HAP-1 (cell line): ENCODE data around the gene PRKAR1B.
A peak's percentile ranks its signal among the peaks of the same experiment; 100 is the strongest.

Experiments
- DNase-seq, 2 experiments: peaks; one replicate each; pipeline ENCODE4 v3.0.0-alpha.2; 2016 to 2020; ENCODE audit warnings: low spot score in 2 of 2
- H3K27me3 ChIP-seq: fragments of 250-450 bp; sonication (Bioruptor Pico); 2 replicates; pipeline ENCODE4 v1.5.1; 2020; ENCODE audit warnings: low read depth, mild to moderate bottlenecking, moderate library complexity
- H3K36me3 ChIP-seq: fragments of 250-450 bp; sonication (Bioruptor Pico); replicated peaks from 2 replicates; pipeline ENCODE4 v1.5.1; 2020; ENCODE audit warnings: mild to moderate bottlenecking
- H3K4me1 ChIP-seq: fragments of 250-450 bp; sonication (Bioruptor Pico); 2 replicates; pipeline ENCODE4 v1.5.1; 2020; ENCODE audit warnings: mild to moderate bottlenecking
- H3K4me3 ChIP-seq: fragments of 250-450 bp; sonication (Bioruptor Pico); 2 replicates; pipeline ENCODE4 v1.5.1; 2020; ENCODE audit warnings: mild to moderate bottlenecking, moderate library complexity
- H3K9me3 ChIP-seq: fragments of 250-450 bp; sonication (Bioruptor Pico); 2 replicates; pipeline ENCODE4 v1.5.1; 2020; ENCODE audit warnings: mild to moderate bottlenecking, moderate library complexity
- in situ Hi-C: fragments of 300-500 bp; cut with MboI; formaldehyde crosslinking; loops from 3 replicates; pipeline ENCODE4 v1.14.3; 2020; ENCODE audit warnings: low sequenced_read_pairs, inconsistent platforms, mixed read lengths

Gene PRKAR1B

DNA sequence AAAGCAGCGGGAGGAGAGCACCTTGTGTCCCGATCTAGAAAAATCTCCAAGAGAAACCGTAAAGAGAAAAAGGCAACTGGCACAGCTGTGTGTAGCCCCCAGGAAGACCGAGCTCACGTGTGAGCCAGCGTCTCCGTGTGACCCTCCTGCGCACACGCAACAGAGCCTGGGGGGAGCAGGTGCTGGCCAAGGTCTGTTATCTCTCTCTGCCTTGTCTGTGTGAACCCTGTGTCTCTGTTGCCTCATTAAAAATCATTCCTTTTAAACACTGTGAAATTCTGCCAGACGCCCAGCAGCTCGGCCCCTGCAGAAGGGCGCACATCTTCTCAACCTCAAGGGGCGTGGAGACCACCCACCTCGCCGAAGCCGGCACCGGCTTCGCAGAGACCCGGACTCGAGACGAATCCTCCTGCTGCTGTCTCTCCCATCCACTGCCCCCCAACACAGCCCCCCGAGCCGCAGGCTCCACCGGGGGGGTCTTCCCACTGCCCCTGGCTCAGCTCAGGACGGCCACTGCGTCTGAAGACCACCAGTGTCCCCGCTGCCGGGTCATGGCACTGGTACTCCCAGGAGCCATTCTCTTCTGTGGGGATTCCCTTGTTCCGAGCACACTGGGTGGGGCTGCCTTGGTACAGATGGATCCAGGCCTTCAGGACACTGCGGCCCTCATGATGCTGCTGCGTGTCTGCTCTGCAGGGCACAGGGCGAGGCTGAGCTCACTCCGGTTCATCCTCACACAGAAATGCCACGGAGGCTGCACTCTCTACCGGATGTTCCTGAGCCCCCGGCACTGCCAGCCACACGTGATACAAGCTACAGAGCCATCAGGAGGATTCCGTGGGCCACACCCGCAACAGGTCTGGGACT, 94.9 kb downstream of the PRKAR1B start:
- in situ Hi-C loops, result no loop called here

DNA sequence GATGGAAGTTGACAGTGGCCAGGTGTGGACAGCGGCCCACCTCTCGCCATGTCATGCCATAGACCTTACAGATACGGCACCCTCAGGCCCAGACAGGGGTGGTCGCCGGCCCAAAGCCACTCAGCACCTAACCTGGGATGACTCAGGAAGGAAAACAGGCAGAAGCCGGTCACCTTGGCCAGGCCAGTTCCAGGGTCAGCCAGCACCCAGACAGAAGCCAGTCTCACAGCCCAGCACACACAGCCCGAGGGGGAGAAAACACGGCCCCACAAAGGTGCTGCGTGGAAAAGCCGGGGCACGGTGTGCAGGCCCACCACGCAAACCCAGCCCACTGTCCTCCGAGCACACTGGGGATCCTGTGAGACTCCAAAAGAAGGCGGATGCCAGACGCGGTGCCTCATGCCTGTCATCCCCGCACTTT, 95.8 kb downstream of the PRKAR1B start:
- DNase-seq, result no peak
- H3K9me3 ChIP-seq, result peaks cover 3% of the 10 kb centered on the region; the same call in 1 of the 2 replicates
- H3K4me1 ChIP-seq, result no peaks in the 10 kb centered on the region
- in situ Hi-C loops, result no loop called here
- H3K4me3 ChIP-seq, result no peak overlapping the region
- no peaks in the 10 kb centered on the region for H3K27me3 ChIP-seq
- no peaks in the 10 kb centered on the region for H3K36me3 ChIP-seq

More for the DNA sequence above, 94.9 kb downstream of the PRKAR1B start:
- Histone ChIP-seq H3K36me3 (no peaks in the 10 kb centered on the region), H3K4me1 (no peaks in the 10 kb centered on the region), H3K27me3 (no peaks in the 10 kb centered on the region), H3K9me3 (peaks cover 3% of the 10 kb centered on the region; the same call in 1 of the 2 replicates), H3K4me3 (no peak overlapping the region)
- DNase-seq, result no peak

DNA sequence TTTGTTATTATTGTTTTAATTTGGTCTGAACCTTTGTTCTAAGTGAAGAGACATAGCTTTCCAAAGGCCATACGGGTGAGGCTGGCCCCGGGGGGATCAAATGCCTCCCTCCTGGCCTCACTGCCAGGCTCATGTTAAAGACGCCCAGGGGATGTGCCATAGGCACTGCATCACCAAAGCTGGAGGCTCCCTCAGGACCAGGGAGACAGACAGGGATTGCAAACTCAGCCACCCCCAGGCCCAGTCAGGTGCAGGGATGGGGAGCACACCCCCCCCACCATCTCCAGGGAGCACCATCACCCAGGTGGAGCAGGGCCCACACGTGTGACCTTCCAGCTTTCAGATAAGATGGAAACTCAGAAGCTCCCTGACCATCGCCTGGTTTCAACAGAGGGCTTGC, 96.5 kb downstream of the PRKAR1B start:
- DNase-seq, result no peak
- in situ Hi-C loops, result no loop called here

DNA sequence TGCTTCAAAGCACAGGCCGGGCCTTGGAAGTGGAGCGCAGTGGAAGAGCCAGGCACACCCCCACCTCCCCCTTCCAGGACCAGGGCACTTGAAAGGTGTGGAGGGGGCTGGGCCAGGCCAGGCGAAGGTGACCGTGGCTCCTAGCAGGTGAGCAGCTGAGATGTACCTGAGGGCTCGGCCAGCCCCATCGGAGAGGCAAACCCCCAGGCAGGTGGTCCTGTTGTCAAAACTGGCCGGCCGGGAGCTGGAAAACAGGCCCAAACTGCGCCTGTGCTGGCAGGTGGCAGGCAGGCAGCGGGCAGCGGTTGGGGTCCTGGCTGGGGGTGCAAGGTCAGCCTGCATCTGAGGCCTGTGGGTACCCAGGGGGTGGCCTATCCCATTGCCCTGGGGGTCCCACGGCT, 97.0 kb downstream of the PRKAR1B start:
- DNase-seq, result no peak
- H3K4me3 ChIP-seq, result no peak overlapping the region
- no peaks in the 10 kb centered on the region for H3K36me3 ChIP-seq
- in situ Hi-C loops, result no loop called here
- no peaks in the 10 kb centered on the region for H3K4me1 ChIP-seq
- H3K27me3 ChIP-seq, result no peaks in the 10 kb centered on the region
- peaks cover 8% of the 10 kb centered on the region for H3K9me3 ChIP-seq

More for the DNA sequence above, 96.5 kb downstream of the PRKAR1B start:
- no peaks in the 10 kb centered on the region for H3K36me3 ChIP-seq
- H3K4me3 ChIP-seq, result no peak overlapping the region
- no peaks in the 10 kb centered on the region for H3K4me1 ChIP-seq
- no peaks in the 10 kb centered on the region for H3K27me3 ChIP-seq
- H3K9me3 ChIP-seq, result peaks cover 4% of the 10 kb centered on the region

DNA sequence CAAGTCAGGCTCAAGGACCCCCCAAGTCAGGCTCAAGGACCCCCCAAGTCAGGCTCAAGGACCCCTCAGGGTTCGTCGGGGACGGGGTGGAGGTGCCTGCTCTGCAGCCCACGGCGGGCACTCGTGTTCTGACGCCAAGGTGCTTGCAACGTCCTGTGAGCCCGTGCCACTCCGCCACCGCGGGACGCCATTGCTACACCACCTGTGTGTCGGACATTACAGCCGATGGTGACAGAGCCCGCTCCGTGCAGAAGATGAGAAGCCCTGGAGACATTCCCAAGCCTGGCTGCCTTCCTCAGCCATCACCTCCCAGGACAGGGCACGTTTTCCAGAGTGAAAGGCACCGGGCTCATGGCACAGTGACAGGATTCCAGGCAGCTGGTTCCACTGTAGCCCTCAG, 98.3 kb downstream of the PRKAR1B start:
- H3K4me1 ChIP-seq, result no peaks in the 10 kb centered on the region
- no peaks in the 10 kb centered on the region for H3K27me3 ChIP-seq
- no peak for DNase-seq
- H3K36me3 ChIP-seq, result no peaks in the 10 kb centered on the region
- in situ Hi-C loops, result no loop called here
- H3K9me3 ChIP-seq, result peaks cover 9% of the 10 kb centered on the region
- H3K4me3 ChIP-seq, result no peak overlapping the region

DNA sequence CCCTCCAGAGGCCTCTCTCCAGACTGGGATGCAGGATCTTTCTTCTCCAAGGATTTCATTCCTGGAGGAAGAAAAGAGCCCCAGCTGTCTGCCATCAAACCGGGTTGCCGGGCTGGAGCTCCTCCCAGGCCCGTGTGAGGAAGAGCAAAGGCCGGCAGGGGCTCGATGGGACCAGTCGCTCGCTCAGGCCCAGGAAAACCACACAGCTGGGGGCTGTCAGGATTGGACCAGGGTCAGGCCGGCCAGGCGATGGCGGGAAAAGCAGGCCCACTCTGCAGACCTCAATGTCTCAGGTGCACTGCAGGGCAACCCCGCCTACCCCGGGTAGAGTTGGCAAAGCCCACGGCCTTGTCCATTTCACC, 98.7 kb downstream of the PRKAR1B start:
- Histone ChIP-seq H3K4me3 (no peak overlapping the region), H3K9me3 (peaks cover 9% of the 10 kb centered on the region), H3K36me3 (no peaks in the 10 kb centered on the region), H3K27me3 (no peaks in the 10 kb centered on the region), H3K4me1 (no peaks in the 10 kb centered on the region)
- DNase-seq, result no peak
- in situ Hi-C loops, result no loop called here

DNA sequence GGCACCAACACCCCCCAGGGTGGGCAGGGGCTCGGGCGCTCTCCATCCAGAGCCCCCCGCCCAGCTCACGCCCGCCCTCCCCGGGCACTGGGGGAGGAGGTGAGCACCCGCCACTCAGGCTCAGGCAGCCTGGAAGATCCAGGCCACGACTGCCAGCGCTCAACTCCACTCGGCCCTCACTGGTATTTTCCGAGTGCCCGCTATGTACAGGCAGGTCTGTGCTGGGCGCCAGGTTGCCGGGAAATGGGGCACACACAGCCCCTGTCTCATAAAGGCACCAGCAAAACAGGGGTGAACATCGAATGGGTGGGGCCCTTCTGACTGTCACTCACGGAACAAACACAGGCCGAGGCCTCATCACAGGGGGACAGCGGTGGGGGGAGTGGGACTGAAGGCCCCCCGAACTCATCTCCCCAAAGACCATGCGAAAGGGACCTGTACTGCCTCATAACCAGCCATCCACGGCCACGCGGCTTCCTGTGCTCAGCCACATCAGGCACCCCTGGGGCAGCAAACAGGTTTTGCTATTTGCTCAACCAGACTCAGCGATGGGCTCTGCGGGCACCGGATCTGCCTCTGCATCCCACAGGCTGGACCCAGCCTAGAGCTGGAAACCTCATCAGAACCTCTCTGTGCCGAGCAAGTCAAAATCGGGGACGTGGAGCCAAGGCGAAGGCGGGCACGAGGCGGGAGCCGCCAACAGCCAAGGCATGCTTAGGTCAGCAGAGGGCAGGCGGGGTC, 99.2 kb downstream of the PRKAR1B start:
- no peaks in the 10 kb centered on the region for H3K4me1 ChIP-seq
- no peaks in the 10 kb centered on the region for H3K27me3 ChIP-seq
- H3K9me3 ChIP-seq, result peaks cover 9% of the 10 kb centered on the region
- H3K36me3 ChIP-seq, result no peaks in the 10 kb centered on the region
- no peak overlapping the region for H3K4me3 ChIP-seq
- DNase-seq, result no peak
- in situ Hi-C loops, result no loop called here

DNA sequence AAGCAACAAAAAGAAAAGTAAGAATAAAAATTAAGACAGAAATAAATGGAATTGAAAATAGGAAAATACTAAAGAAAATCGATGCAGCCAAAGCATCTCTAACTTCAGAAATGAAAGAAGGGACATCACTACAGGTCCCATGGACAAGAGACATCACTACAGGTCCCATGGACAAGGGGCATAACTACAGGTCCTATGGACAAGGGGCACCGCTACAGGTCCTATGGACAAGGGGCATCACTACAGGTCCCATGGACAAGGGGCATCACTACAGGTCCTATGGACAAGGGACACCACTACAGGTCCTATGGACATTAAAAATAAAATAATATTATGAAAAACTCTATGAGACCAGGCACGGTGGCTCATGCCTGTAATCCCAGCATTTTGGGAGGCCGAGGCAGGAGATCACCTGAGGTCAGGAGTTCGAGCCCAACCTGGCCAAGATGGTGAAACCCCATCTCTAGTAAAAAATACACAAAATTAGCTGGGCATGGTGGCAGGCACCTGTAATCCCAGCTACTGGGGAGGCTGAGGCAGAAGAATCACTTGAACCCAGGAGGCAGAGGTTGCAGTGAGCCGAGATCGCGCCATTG, 101.6 kb downstream of the PRKAR1B start:
- no peaks in the 10 kb centered on the region for H3K27me3 ChIP-seq
- no peaks in the 10 kb centered on the region for H3K4me1 ChIP-seq
- in situ Hi-C loops, result no loop called here
- H3K9me3 ChIP-seq, result peaks cover 9% of the 10 kb centered on the region
- H3K4me3 ChIP-seq, result no peak overlapping the region
- no peak for DNase-seq
- H3K36me3 ChIP-seq, result no peaks in the 10 kb centered on the region

DNA sequence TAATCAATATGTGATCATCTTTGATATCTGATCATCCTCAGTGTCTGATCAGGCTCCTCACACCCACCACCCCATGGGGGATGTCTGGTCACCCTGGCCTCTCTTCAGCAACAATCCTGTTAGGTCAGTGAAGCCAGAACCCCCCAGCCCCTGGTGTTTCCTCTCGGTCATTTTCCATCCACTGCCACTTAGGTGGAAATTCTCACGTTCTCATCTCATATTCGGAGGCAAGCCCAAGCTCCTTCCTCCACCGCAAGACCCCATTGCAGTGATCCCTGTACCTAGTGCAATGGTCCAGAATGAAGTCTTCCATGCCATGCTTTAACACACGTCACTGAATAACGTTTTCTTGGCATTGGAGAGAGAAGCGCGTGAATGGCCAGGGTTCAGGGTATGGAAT, 103.6 kb downstream of the PRKAR1B start:
- Histone ChIP-seq H3K36me3 (no peaks in the 10 kb centered on the region), H3K4me1 (no peaks in the 10 kb centered on the region), H3K4me3 (no peak overlapping the region), H3K27me3 (no peaks in the 10 kb centered on the region), H3K9me3 (peaks cover 9% of the 10 kb centered on the region)
- no peak for DNase-seq
- in situ Hi-C loops, result no loop called here

DNA sequence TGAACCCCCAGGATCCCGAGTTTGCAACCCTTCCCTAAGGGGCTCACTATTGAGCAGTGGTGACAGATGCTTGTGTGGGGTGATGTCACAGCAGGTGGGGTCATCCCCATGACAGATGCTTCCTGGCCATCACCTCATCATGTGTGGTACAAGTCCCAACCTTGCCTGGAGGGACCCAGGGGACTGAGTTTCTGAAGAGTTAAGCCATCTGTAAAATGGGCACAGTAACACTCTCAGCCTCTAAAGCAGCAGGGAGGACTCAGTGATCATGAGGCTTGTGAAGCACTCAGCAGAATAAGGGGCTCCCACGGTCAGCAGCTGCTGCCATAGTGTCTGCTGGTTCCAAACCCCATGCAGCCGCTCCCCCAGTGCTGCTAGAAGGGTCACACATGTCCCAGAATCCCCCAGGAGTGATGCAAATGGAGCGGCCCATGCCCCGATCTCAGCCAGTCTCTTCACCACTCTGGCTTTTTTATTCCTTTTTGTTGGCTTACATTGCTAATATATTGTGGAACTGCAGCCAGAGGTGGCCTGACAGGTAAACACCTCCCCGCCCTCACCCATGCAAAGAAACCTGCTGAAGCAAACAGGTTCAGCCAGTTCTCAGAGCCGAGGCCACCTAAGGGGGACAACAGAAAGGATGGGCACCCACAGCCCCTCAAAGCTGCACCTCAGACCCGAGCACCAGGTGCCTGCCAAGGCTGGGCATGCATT, 105.4 kb downstream of the PRKAR1B start:
- in situ Hi-C loops, result no loop called here
- peaks cover 6% of the 10 kb centered on the region for H3K9me3 ChIP-seq
- H3K36me3 ChIP-seq, result no peaks in the 10 kb centered on the region
- H3K27me3 ChIP-seq, result no peaks in the 10 kb centered on the region
- no peak overlapping the region for H3K4me3 ChIP-seq
- no peaks in the 10 kb centered on the region for H3K4me1 ChIP-seq
- DNase-seq, result no peak

DNA sequence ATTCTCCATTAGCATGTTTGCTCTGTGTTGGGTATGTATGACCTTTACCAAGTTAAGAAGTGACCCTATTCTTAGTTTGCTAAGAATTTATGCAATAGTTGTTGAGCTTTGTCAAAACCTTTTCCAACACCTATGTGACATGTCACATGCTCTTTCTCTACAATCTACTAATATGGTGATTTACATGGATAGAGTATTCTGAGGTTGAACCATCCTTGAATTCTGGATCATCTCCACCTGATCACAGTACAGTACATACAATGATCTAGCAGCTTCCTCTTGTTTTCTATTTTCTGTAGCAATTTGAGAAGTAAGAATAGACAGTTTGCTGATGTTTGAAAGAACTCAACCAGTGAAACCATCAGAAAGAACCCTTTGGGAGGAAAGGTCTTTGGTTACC, 106.2 kb downstream of the PRKAR1B start:
- in situ Hi-C loops, result no loop called here
- Histone ChIP-seq H3K9me3 (peaks cover 6% of the 10 kb centered on the region), H3K36me3 (no peaks in the 10 kb centered on the region), H3K4me3 (no peak overlapping the region), H3K27me3 (no peaks in the 10 kb centered on the region), H3K4me1 (no peaks in the 10 kb centered on the region)
- DNase-seq, result no peak

DNA sequence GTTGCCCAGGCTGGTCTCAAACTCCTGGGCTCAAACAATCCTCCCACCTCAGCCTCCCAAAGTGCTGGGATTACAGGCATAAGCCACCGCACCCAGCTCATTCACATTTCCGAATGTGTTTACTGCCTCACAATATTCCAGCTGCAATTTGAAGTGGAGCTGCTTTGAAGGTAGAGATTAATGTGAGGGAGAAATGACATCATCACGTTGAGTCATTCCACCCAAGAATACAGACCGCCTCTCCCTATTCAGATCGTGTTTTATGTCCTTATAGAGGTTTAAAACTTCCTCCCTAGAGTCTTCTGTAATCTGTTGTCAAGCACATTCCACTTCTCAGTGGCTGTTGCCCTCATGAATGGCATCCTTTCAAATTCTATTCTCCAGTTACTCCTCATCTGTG, 107.0 kb downstream of the PRKAR1B start:
- in situ Hi-C loops, result no loop called here

DNA sequence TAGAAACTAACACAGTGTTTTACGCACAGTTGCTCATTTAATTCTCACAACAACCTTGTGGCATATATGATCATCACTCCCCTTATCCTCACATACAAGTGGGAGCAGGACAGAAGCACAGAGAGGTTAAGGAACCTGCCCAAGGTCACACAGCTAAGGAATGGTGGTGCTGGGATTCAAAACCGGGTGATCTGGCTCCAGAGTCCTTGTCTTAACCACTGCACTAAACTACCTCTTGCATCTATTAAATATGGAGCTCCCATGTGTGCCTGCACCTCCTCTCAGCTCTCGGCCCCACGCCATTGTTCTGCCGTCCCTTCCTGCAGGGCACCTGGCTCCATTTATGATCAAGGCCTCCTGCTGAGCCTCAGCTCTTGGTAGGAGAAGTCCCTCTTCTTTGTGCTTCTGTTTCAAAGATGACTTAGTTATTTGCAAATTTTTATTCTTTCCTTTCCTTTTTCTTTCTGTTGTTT, 107.7 kb downstream of the PRKAR1B start:
- Histone ChIP-seq H3K4me1 (no peaks in the 10 kb centered on the region), H3K9me3 (no peaks in the 10 kb centered on the region), H3K4me3 (no peak overlapping the region), H3K36me3 (no peaks in the 10 kb centered on the region), H3K27me3 (no peaks in the 10 kb centered on the region)
- no peak for DNase-seq
- in situ Hi-C loops, result no loop called here

More for the DNA sequence above, 107.0 kb downstream of the PRKAR1B start:
- peak in 1 of 2 experiments; percentile 37 for DNase-seq
- peaks cover under 1% of the 10 kb centered on the region for H3K9me3 ChIP-seq
- no peaks in the 10 kb centered on the region for H3K36me3 ChIP-seq
- no peaks in the 10 kb centered on the region for H3K4me1 ChIP-seq
- H3K27me3 ChIP-seq, result no peaks in the 10 kb centered on the region
- no peak overlapping the region for H3K4me3 ChIP-seq
